ENCODE measurements around the gene DOCK2. TPM values are rescaled to one million over a fixed set of nuclear protein-coding genes. Genes with fewer than 3 reads are reported as not detected.

Gene DOCK2
- total and polyA plus RNA-seq, 2 of the 8 experiments (the other 6 are each of a cell fraction or from before 2014, with no cell fraction given): 3.9 to 5.7 TPM

GRCh38 chr5:169666365-169666764 is 29.3 kb downstream of the DOCK2 start:
- H3K14ac ChIP-seq (ENCODE audit: insufficient read length): no peak overlapping the region
- H3K36me3 ChIP-seq (ENCODE audit: control insufficient read depth in 2 of 4, insufficient read depth in 4 of 4, low read length in 3 of 4): no peaks in the 10 kb centered on the region
- no peaks in the 10 kb centered on the region for H3K9me3 ChIP-seq (ENCODE audit: insufficient read depth in 2 of 2, low read depth in 1 of 2, low read length in 1 of 2)
- no peak overlapping the region for H4K5ac ChIP-seq (ENCODE audit: insufficient read length, low read depth, low read length)
- H2BK5ac ChIP-seq (ENCODE audit: low read depth, low read length): no peak overlapping the region
- no peaks in the 10 kb centered on the region for H3K4me1 ChIP-seq (replicated peaks in 1 of 4; ENCODE audit: control insufficient read depth in 3 of 4, insufficient read depth in 4 of 4, low read length in 3 of 4)
- H2AK5ac ChIP-seq (ENCODE audit: low read depth, low read length): no peak overlapping the region
- H3K23me2 ChIP-seq (ENCODE audit: low read depth, low read length): no peaks in the 10 kb centered on the region
- H2BK15ac ChIP-seq (ENCODE audit: low read length): no peak overlapping the region
- no peak overlapping the region for H3K27ac ChIP-seq (ENCODE audit: low read depth, low read length)
- H3K9ac ChIP-seq (replicated peaks in 1 of 4; ENCODE audit: extremely low read depth in 1 of 4, low read depth in 3 of 4, low read length in 3 of 4): no peak overlapping the region
- no peak for DNase-seq (ENCODE audit: low read depth in 1 of 2, low spot score in 2 of 2)
- no peaks in the 10 kb centered on the region for H3K79me1 ChIP-seq (ENCODE audit: low read depth, low read length)
- 91% methylated on average over 4 of the region's 4 CpGs; no CpG with 5 or more reads in 1 of the 2 experiments for WGBS, 2 experiments (ENCODE audit: extremely low coverage in 1 of 2, insufficient coverage in 1 of 2, insufficient read length in 1 of 2, insufficient replicate concordance in 2 of 2, low coverage in 1 of 2, low lambda C conversion rate in 2 of 2, missing lambda C conversion rate in 1 of 2)
- H3K56ac ChIP-seq (replicated peaks; ENCODE audit: insufficient read length, low read depth, low read length): no peak overlapping the region
- H2BK120ac ChIP-seq (replicated peaks; ENCODE audit: low read depth, low read length): no peak overlapping the region
- no peaks in the 10 kb centered on the region for H3K27me3 ChIP-seq (replicated peaks in 1 of 4; ENCODE audit: control insufficient read depth in 3 of 4, extremely low read depth in 1 of 4, insufficient read depth in 3 of 4, low read length in 3 of 4)
- no peak for FAIRE-seq
- no peak overlapping the region for H3K23ac ChIP-seq (ENCODE audit: insufficient read length)
- H3K4me2 ChIP-seq (ENCODE audit: insufficient read depth in 1 of 2, low read depth in 2 of 2, low read length in 2 of 2): no peak overlapping the region
- ChIA-PET CTCF (ENCODE audit: partially characterized antibody) (no interaction called here), POLR2A (ENCODE audit: partially characterized antibody) (no interaction called here)
- H2BK12ac ChIP-seq (ENCODE audit: low read depth, low read length): no peak overlapping the region
- peaks cover 0 to 2% of the 10 kb centered on the region in 2 experiments for H4K20me1 ChIP-seq (replicated peaks in 1 of 2; ENCODE audit: control insufficient read depth in 1 of 2, insufficient read depth in 2 of 2, low read length in 2 of 2)
- H2BK20ac ChIP-seq (ENCODE audit: low read length): no peak overlapping the region
- H3K4me3 ChIP-seq (ENCODE audit: extremely low read depth in 1 of 4, insufficient read depth in 2 of 4, low read depth in 3 of 4, low read length in 4 of 4): no peak overlapping the region
- H3K79me2 ChIP-seq (ENCODE audit: control insufficient read depth in 1 of 2, insufficient read depth in 2 of 2, low read length in 2 of 2): no peaks in the 10 kb centered on the region
- H2AFZ ChIP-seq (ENCODE audit: low read length): no peak overlapping the region
- no peak overlapping the region for H4K8ac ChIP-seq (ENCODE audit: extremely low read depth, insufficient read depth, low read length)
- no peak overlapping the region for H4K91ac ChIP-seq (replicated peaks; ENCODE audit: insufficient read length, low read length)
- no peak overlapping the region for H3K18ac ChIP-seq (ENCODE audit: extremely low read depth, low read length)
- no peak overlapping the region for H3K4ac ChIP-seq (replicated peaks; ENCODE audit: insufficient read length, low read depth, low read length)
- TF ChIP-seq SP4 (IDR thresholded peaks at IDR 0.05; ENCODE audit: low read length) (no peak), JUN (IDR thresholded peaks at IDR 0.05; ENCODE audit: low read depth, low read length) (no peak), TAF7 (optimal IDR thresholded peaks at IDR 0.05; ENCODE audit: borderline replicate concordance, low read depth, low read length) (no peak), HDAC6 (IDR thresholded peaks at IDR 0.05; ENCODE audit: low read depth, low read length) (no peak), SP1 (IDR thresholded peaks at IDR 0.05; ENCODE audit: low read depth, low read length) (no peak), GABPA (IDR thresholded peaks at IDR 0.05; ENCODE audit: borderline replicate concordance, insufficient read depth, low read length) (no peak), BACH1 (IDR thresholded peaks at IDR 0.05; ENCODE audit: low read length) (no peak), SAP30 (IDR thresholded peaks at IDR 0.05; ENCODE audit: insufficient read depth, insufficient replicate concordance, low read length) (no peak), TEAD4 (IDR thresholded peaks at IDR 0.05; ENCODE audit: low read depth, low read length) (no peak), HDAC2 (IDR thresholded peaks at IDR 0.05; ENCODE audit: borderline replicate concordance in 1 of 2, low read depth in 2 of 2, low read length in 2 of 2) (no peak), NRF1 (IDR thresholded peaks at IDR 0.05; ENCODE audit: low read depth, low read length) (no peak), PHF8 (conservative IDR thresholded peaks at IDR 0.05; ENCODE audit: low read depth, low read length) (no peak), MAX (IDR thresholded peaks at IDR 0.05) (no peak), JUND (IDR thresholded peaks at IDR 0.05; ENCODE audit: low read length) (no peak)
